WTC11 (cell line): ENCODE measurements around the gene TMEM190. TPM values are rescaled to one million over a fixed set of nuclear protein-coding genes. Genes with fewer than 3 reads are reported as not detected.

Experiments
- ATAC-seq: fragments of 200-7000 bp; cut with Tn5 transposase; 2 replicates; pipeline ENCODE4 v1.10.0; 2021; ENCODE audit warnings: mild to moderate bottlenecking, moderate library complexity
- CTCF ChIA-PET: fragments of 300-600 bp; sonication (Branson Sonifier 250); formaldehyde crosslinking; loops from one replicate; lab custom pipeline; 2021; ENCODE audit warnings: antibody characterized with exemption; lab: Charles Lee
- POLR2A ChIA-PET: fragments of 350-600 bp; sonication (Branson Sonifier 250); formaldehyde crosslinking; loops from one replicate; lab custom pipeline; 2021; ENCODE audit warnings: antibody characterized with exemption; lab: Charles Lee
- DNase-seq: peaks from one replicate; pipeline ENCODE4 v3.0.0; 2021; ENCODE audit warnings: low spot score
- H3K27ac Mint-ChIP-seq: 2 replicates; pipeline ENCODE4 v1.8.0; 2021; ENCODE audit warnings: mixed read lengths
- H3K27me3 Mint-ChIP-seq: 2 replicates; pipeline ENCODE4 v1.8.0; 2021; ENCODE audit warnings: low read depth, mild to moderate bottlenecking, moderate library complexity, mixed read lengths
- H3K36me3 Mint-ChIP-seq: 2 replicates; pipeline ENCODE4 v1.8.0; 2021; ENCODE audit warnings: mixed read lengths
- H3K4me1 Mint-ChIP-seq: 2 replicates; pipeline ENCODE4 v1.8.0; 2022; ENCODE audit warnings: mixed read lengths
- H3K4me3 Mint-ChIP-seq: 2 replicates; pipeline ENCODE4 v1.8.0; 2021; ENCODE audit warnings: mild to moderate bottlenecking, moderate library complexity, mixed read lengths
- H3K9me3 Mint-ChIP-seq: 2 replicates; pipeline ENCODE4 v1.8.0; 2021; ENCODE audit warnings: mixed read lengths
- ATF3 ChIP-seq: sonication (generic); formaldehyde crosslinking; conservative IDR thresholded peaks from 2 replicates; pipeline ENCODE4 v1.8.1; 2022; ENCODE audit warnings: mild to moderate bottlenecking, missing genetic modification reagents
- CREB1 ChIP-seq: sonication (generic); formaldehyde crosslinking; IDR thresholded peaks from 2 replicates; pipeline ENCODE4 v1.8.0; 2023; ENCODE audit warnings: mild to moderate bottlenecking, missing genetic modification reagents
- CREM ChIP-seq: sonication (generic); formaldehyde crosslinking; IDR thresholded peaks from 2 replicates; pipeline ENCODE4 v1.8.1; 2022; ENCODE audit warnings: mild to moderate bottlenecking, missing genetic modification reagents, moderate library complexity
- IRF1 ChIP-seq: sonication (generic); formaldehyde crosslinking; IDR thresholded peaks from 2 replicates; pipeline ENCODE4 v1.8.0; 2023; ENCODE audit warnings: missing genetic modification reagents
- NR2C2 ChIP-seq: sonication (generic); formaldehyde crosslinking; IDR thresholded peaks from 2 replicates; pipeline ENCODE4 v1.8.0; 2022; ENCODE audit warnings: mild to moderate bottlenecking, missing genetic modification reagents
- NR3C1 ChIP-seq: sonication (generic); formaldehyde crosslinking; conservative IDR thresholded peaks from 2 replicates; pipeline ENCODE4 v1.8.1; 2023; ENCODE audit warnings: low read depth, mild to moderate bottlenecking, missing genetic modification reagents
- SP1 ChIP-seq: sonication (generic); formaldehyde crosslinking; conservative IDR thresholded peaks from 2 replicates; pipeline ENCODE4 v1.8.1; 2022; ENCODE audit warnings: missing genetic modification reagents
- TEAD1 ChIP-seq: sonication (generic); formaldehyde crosslinking; IDR thresholded peaks from 2 replicates; pipeline ENCODE4 v1.8.0; 2022; ENCODE audit warnings: mild to moderate bottlenecking, missing genetic modification reagents
- ZNF263 ChIP-seq: sonication (generic); formaldehyde crosslinking; IDR thresholded peaks from 2 replicates; pipeline ENCODE4 v1.8.1; 2022; ENCODE audit warnings: low read depth, mild to moderate bottlenecking, moderate library complexity, missing genetic modification reagents
- ZNF317 ChIP-seq: sonication (generic); formaldehyde crosslinking; IDR thresholded peaks from 2 replicates; pipeline ENCODE4 v1.8.1; 2023; ENCODE audit warnings: low read depth, mild to moderate bottlenecking, moderate library complexity, missing genetic modification reagents, borderline replicate concordance
- ZNF416 ChIP-seq: fragments of 250-450 bp; sonication (Bioruptor Pico); IDR thresholded peaks from 2 replicates; pipeline ENCODE4 v1.9.0; 2021; ENCODE audit warnings: mild to moderate bottlenecking, inconsistent platforms
- ZNF512 ChIP-seq: sonication (generic); formaldehyde crosslinking; IDR thresholded peaks from 2 replicates; pipeline ENCODE4 v1.8.1; 2022; ENCODE audit warnings: missing genetic modification reagents, borderline replicate concordance
- total RNA-seq: library from RNA; stranded (reverse); gene quantifications from 3 replicates; pipeline ENCODE4 v1.2.3, GENCODE V29; 2021
- TF ChIP-seq, protein P1 (sequence below): sonication (generic); formaldehyde crosslinking; IDR thresholded peaks from 2 replicates; pipeline ENCODE4 v1.8.1; 2022; ENCODE audit warnings: low read depth, mild to moderate bottlenecking, moderate library complexity, missing genetic modification reagents, borderline replicate concordance
- TF ChIP-seq, protein P2 (sequence below): sonication (generic); formaldehyde crosslinking; IDR thresholded peaks from 2 replicates; pipeline ENCODE4 v1.8.1; 2023; ENCODE audit warnings: mild to moderate bottlenecking, moderate library complexity, missing genetic modification reagents
- TF ChIP-seq, protein P3 (sequence below): sonication (generic); formaldehyde crosslinking; IDR thresholded peaks from 2 replicates; pipeline ENCODE4 v1.8.0; 2022; ENCODE audit warnings: missing genetic modification reagents
- TF ChIP-seq, protein P4 (sequence below): sonication (generic); formaldehyde crosslinking; IDR thresholded peaks from 2 replicates; pipeline ENCODE4 v1.8.1; 2023; ENCODE audit warnings: mild to moderate bottlenecking, missing genetic modification reagents

Gene TMEM190
- total RNA-seq, 1 experiment from 2014 or later = 0.33 TPM

- no peak for TF ChIP-seq ZNF317
- TF ChIP-seq CREM = no peak
- no peak for TF ChIP-seq CREB1 (CRISPR knock-in tag)
- TF ChIP-seq NR3C1 (CRISPR knock-in tag) = no peak
These were observed 5.4 kb downstream of the TMEM190 start (continued) for GRCh38 chr19:55382013-55382412.

GRCh38 chr19:55382522-55383054 lies 6.0 kb downstream of the TMEM190 start:
- Mint-ChIP-seq H3K27me3 (peaks cover 41% of the 10 kb centered on the region), H3K4me1 (peaks cover 34% of the 10 kb centered on the region), H3K9me3 (no peaks in the 10 kb centered on the region), H3K4me3 (peak overlapping the region; percentile 79), H3K36me3 (peaks cover 19% of the 10 kb centered on the region), H3K27ac (no peak overlapping the region)
- ATAC-seq = no peak
- DNase-seq = no peak
- POLR2A ChIA-PET = interaction anchor here (2.1 kb wide), 1 partner anchor 41 kb away, joined by 6 read pairs; no protein-coding TSS in a partner anchor
- CTCF ChIA-PET = interaction anchor here (0.8 to 3.0 kb wide), 9 partner anchors 10 to 222 kb away, joined by 3 to 26 read pairs (median 4); partner anchors contain the start of gene KMT5C
- TF ChIP-seq IRF1 (CRISPR knock-in tag) (no peak), ZNF416 (CRISPR knock-in tag) (no peak), TEAD1 (no peak), ZNF263 (CRISPR knock-in tag) (no peak), ATF3 (CRISPR knock-in tag) (no peak), NR2C2 (CRISPR knock-in tag) (no peak), ZNF512 (CRISPR knock-in tag) (no peak)
- TF ChIP-seq, protein P1, sequence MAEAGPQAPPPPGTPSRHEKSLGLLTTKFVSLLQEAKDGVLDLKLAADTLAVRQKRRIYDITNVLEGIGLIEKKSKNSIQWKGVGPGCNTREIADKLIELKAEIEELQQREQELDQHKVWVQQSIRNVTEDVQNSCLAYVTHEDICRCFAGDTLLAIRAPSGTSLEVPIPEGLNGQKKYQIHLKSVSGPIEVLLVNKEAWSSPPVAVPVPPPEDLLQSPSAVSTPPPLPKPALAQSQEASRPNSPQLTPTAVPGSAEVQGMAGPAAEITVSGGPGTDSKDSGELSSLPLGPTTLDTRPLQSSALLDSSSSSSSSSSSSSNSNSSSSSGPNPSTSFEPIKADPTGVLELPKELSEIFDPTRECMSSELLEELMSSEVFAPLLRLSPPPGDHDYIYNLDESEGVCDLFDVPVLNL (CRISPR knock-in tag) = no peak

DNA sequence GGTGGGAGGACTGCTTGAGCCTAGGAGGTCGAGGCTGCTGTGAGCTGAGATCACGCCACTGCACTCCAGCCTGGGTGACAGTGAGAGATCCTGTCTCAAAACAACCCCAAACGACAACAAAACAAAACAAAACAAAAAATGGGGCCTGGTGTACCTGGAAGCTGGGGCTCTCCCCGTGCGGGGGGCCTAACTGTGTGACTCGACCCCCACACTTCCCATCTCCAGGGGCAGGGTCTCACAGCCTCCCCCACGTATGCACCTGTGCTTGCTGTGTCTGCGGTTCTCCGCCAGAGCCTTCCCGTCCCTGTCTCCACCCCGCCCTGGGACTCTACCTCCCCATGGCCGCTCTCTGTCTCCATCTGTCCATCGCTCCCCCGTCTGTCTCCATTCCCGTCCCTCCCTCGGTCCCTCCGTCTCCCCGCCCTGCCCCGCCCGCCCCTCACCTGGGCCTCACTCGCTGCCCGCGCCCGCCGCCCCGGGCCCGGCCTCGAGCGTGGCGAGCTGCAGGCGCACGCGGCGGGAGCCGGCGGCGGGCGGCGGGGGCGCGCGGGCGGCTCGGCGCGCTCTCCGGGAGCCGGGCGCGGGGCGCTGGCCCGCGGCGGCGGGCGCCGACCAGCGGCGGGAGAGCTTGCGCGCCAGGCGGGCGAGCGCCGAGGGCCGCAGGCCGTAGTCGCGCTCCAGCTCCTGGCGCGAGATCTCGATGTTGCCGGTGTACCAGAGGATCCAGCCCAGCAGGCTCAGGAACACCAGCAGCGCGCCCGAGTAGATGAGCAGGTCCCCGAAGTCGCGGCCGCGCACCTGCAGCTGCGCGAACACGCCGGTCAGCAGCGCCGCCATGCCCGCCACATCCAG lies 6.9 kb downstream of the TMEM190 start:
- no peak; the same call in none of the 2 replicates for ATAC-seq
- Mint-ChIP-seq H3K27ac (peak overlapping the region; percentile 78; the same call in 1 of the 2 replicates), H3K36me3 (peaks cover 28% of the 10 kb centered on the region), H3K4me3 (peak overlapping the region; percentile 79), H3K27me3 (peaks cover 36% of the 10 kb centered on the region), H3K9me3 (no peaks in the 10 kb centered on the region)
- CTCF ChIA-PET = interaction anchor here (0.6 to 3.0 kb wide), 28 partner anchors 8 to 271 kb away, joined by 3 to 26 read pairs (median 4); partner anchors contain the start of genes DNAAF3, HSPBP1, IL11 and KMT5C
- TF ChIP-seq, protein P2, sequence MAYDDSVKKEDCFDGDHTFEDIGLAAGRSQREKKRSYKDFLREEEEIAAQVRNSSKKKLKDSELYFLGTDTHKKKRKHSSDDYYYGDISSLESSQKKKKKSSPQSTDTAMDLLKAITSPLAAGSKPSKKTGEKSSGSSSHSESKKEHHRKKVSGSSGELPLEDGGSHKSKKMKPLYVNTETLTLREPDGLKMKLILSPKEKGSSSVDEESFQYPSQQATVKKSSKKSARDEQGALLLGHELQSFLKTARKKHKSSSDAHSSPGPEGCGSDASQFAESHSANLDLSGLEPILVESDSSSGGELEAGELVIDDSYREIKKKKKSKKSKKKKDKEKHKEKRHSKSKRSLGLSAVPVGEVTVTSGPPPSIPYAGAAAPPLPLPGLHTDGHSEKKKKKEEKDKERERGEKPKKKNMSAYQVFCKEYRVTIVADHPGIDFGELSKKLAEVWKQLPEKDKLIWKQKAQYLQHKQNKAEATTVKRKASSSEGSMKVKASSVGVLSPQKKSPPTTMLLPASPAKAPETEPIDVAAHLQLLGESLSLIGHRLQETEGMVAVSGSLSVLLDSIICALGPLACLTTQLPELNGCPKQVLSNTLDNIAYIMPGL (CRISPR knock-in tag) = peak; percentile 26; the same call in 1 of the 2 replicates
- TF ChIP-seq SP1 (CRISPR knock-in tag) (0 out of 2 replicates have a peak, but pooled peaks have one; percentile 23), ZNF416 (CRISPR knock-in tag) (0 out of 2 replicates have a peak, but pooled peaks have one; percentile 42)
- TF ChIP-seq, protein P3, sequence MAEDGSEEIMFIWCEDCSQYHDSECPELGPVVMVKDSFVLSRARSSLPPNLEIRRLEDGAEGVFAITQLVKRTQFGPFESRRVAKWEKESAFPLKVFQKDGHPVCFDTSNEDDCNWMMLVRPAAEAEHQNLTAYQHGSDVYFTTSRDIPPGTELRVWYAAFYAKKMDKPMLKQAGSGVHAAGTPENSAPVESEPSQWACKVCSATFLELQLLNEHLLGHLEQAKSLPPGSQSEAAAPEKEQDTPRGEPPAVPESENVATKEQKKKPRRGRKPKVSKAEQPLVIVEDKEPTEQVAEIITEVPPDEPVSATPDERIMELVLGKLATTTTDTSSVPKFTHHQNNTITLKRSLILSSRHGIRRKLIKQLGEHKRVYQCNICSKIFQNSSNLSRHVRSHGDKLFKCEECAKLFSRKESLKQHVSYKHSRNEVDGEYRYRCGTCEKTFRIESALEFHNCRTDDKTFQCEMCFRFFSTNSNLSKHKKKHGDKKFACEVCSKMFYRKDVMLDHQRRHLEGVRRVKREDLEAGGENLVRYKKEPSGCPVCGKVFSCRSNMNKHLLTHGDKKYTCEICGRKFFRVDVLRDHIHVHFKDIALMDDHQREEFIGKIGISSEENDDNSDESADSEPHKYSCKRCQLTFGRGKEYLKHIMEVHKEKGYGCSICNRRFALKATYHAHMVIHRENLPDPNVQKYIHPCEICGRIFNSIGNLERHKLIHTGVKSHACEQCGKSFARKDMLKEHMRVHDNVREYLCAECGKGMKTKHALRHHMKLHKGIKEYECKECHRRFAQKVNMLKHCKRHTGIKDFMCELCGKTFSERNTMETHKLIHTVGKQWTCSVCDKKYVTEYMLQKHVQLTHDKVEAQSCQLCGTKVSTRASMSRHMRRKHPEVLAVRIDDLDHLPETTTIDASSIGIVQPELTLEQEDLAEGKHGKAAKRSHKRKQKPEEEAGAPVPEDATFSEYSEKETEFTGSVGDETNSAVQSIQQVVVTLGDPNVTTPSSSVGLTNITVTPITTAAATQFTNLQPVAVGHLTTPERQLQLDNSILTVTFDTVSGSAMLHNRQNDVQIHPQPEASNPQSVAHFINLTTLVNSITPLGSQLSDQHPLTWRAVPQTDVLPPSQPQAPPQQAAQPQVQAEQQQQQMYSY (CRISPR knock-in tag) = 0 out of 2 replicates have a peak, but pooled peaks have one; percentile 10
- TF ChIP-seq, protein P4, sequence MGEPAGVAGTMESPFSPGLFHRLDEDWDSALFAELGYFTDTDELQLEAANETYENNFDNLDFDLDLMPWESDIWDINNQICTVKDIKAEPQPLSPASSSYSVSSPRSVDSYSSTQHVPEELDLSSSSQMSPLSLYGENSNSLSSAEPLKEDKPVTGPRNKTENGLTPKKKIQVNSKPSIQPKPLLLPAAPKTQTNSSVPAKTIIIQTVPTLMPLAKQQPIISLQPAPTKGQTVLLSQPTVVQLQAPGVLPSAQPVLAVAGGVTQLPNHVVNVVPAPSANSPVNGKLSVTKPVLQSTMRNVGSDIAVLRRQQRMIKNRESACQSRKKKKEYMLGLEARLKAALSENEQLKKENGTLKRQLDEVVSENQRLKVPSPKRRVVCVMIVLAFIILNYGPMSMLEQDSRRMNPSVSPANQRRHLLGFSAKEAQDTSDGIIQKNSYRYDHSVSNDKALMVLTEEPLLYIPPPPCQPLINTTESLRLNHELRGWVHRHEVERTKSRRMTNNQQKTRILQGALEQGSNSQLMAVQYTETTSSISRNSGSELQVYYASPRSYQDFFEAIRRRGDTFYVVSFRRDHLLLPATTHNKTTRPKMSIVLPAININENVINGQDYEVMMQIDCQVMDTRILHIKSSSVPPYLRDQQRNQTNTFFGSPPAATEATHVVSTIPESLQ (CRISPR knock-in tag) = no peak
- TF ChIP-seq, all 79 proteins: peak for 4
- peaks cover 34% of the 10 kb centered on the region for H3K4me1 Mint-ChIP-seq
- DNase-seq = peak; percentile 73
- POLR2A ChIA-PET = interaction anchor here (0.5 to 2.2 kb wide), 13 partner anchors 8 to 307 kb away, joined by 3 to 21 read pairs (median 3); partner anchors contain the start of genes IL11, KMT5C and UBE2S
